Measurements from ENCODE around the gene SGIP1. TPM values are rescaled to one million over a fixed set of nuclear protein-coding genes. Genes with fewer than 3 reads are reported as not detected.

The SGIP1 gene
- total RNA-seq, 2 donors from 2014 or later, result 0.59 to 38.4 TPM

DNA sequence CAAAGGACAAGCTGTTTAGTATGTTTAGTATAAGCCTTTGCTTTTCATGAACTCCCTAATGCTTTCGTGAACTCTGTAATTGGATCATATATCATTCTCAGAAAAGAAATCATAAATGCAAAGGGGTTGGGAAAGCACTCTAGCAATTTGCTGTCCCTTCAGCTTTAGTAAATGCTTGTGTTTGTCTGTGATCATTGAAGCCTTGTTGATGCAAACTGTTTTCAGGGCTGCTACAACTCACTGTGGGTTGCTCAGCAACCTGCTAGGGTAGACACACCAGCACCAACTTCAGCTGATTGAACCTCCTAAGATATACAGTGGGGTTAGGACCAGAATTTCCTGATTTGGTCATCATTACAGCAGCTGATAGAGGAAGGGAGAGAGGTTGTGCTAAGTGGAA, 95.0 kb downstream of the SGIP1 start:
- H3K36me3 ChIP-seq, result no peaks in the 10 kb centered on the region
- H3K4me3 ChIP-seq, result no peak overlapping the region
- H3K27ac ChIP-seq, result no peak overlapping the region
- H3K9me3 ChIP-seq, result no peaks in the 10 kb centered on the region
- no peak for TF ChIP-seq POLR2AphosphoS5 (IDR thresholded peaks at IDR 0.05)
- no peak for TF ChIP-seq POLR2A (IDR thresholded peaks at IDR 0.05)
- TF ChIP-seq, protein P1, sequence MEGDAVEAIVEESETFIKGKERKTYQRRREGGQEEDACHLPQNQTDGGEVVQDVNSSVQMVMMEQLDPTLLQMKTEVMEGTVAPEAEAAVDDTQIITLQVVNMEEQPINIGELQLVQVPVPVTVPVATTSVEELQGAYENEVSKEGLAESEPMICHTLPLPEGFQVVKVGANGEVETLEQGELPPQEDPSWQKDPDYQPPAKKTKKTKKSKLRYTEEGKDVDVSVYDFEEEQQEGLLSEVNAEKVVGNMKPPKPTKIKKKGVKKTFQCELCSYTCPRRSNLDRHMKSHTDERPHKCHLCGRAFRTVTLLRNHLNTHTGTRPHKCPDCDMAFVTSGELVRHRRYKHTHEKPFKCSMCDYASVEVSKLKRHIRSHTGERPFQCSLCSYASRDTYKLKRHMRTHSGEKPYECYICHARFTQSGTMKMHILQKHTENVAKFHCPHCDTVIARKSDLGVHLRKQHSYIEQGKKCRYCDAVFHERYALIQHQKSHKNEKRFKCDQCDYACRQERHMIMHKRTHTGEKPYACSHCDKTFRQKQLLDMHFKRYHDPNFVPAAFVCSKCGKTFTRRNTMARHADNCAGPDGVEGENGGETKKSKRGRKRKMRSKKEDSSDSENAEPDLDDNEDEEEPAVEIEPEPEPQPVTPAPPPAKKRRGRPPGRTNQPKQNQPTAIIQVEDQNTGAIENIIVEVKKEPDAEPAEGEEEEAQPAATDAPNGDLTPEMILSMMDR (IDR thresholded peaks at IDR 0.05), result no peak
- WGBS, result 96% methylated on average over 1 of the region's 1 CpG
- intact Hi-C loops (cut with DNase I), result no loop called here
- no peak for DNase-seq (ENCODE audit: low spot score)
- no peaks in the 10 kb centered on the region for H3K27me3 ChIP-seq (replicated peaks; ENCODE audit: insufficient read depth)
- H3K4me1 ChIP-seq (replicated peaks), result no peaks in the 10 kb centered on the region

DNA sequence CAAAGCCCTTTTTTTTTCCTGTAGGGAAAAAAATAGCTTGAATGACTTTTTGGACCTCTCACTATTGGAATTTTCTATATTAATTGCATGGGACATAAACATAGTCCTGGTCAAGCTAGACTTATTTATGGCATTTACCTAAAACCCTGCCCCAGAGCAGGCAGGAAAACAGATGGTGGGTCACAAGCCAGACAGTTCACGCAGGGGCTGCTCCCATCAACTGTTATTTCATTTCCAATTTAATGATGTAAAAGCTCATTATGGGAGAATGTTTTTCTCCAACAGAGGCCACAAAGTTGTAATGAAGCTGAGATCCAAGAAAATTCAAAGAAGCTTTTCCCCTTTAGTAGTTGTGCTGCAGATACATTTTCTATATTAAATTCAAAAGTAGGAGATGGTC, 99.2 kb downstream of the SGIP1 start:
- intact Hi-C loops (cut with DNase I), result no loop called here
- 81% methylated on average over 1 of the region's 1 CpG for WGBS
- TF ChIP-seq POLR2AphosphoS5 (IDR thresholded peaks at IDR 0.05) (no peak), POLR2A (IDR thresholded peaks at IDR 0.05) (no peak)
- TF ChIP-seq, protein P1 (IDR thresholded peaks at IDR 0.05), result no peak
- Histone ChIP-seq H3K27ac (no peak overlapping the region), H3K27me3 (replicated peaks; ENCODE audit: insufficient read depth) (no peaks in the 10 kb centered on the region), H3K4me1 (replicated peaks) (no peaks in the 10 kb centered on the region), H3K9me3 (no peaks in the 10 kb centered on the region), H3K36me3 (no peaks in the 10 kb centered on the region), H3K4me3 (no peak overlapping the region)
- DNase-seq (ENCODE audit: low spot score), result no peak

DNA sequence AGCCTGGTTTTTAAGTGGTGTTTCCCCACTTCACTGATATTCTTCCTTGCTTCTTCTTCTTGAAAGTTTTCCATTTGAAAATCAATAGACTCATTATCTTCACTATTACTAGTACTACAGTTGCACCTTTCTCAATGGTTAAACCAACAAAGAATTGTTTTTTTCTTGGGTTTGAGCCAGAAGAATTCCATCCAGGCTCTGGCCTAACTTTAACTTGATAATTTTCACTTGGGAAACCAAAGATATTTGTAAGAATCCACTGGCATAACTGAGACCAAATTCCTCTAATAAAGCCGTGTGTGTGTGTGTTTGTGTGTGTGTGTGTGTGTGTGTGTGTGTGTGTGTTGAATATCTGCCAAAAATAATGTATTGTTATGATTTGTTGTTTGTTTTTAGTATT, 103.2 kb downstream of the SGIP1 start:
- no peak overlapping the region for H3K27ac ChIP-seq
- no peak for TF ChIP-seq POLR2A (IDR thresholded peaks at IDR 0.05)
- TF ChIP-seq, protein P1 (IDR thresholded peaks at IDR 0.05), result no peak
- no peak for TF ChIP-seq POLR2AphosphoS5 (IDR thresholded peaks at IDR 0.05)
- no peaks in the 10 kb centered on the region for H3K27me3 ChIP-seq (replicated peaks; ENCODE audit: insufficient read depth)
- no peaks in the 10 kb centered on the region for H3K36me3 ChIP-seq
- DNase-seq (ENCODE audit: low spot score), result no peak
- H3K9me3 ChIP-seq, result no peaks in the 10 kb centered on the region
- no peaks in the 10 kb centered on the region for H3K4me1 ChIP-seq (replicated peaks)
- 56% methylated on average over 1 of the region's 1 CpG for WGBS
- no peak overlapping the region for H3K4me3 ChIP-seq
- intact Hi-C loops (cut with DNase I), result no loop called here

DNA sequence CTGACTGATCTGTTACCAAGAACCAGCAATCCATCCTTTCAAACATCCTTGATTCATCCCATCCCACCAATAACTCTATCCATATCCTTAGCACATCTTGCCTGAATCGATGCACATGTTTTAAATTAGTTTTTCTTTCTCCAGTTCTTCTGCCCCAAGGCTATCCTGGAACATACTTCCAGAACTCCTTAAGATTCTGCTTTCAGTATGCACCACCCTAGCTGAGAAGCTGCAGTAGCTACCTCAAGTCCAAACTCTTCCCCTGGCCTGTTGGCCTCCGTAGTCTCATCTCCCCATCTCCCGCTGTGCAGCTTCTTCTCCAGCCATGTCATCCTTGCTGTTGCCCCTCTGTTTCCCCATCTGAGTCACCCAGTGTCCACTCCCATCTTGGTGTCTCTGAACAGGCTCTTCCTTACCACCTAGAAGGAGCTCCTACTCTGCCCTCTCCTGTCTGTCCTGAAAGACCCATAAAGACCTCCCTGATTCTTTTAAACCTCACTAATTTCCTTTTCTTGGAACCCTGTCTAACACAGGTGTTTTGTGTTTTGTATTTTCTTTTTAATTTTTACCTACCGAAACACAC, 108.0 kb downstream of the SGIP1 start:
- no peak for TF ChIP-seq POLR2AphosphoS5 (IDR thresholded peaks at IDR 0.05)
- TF ChIP-seq, protein P1 (IDR thresholded peaks at IDR 0.05), result no peak
- no peak for TF ChIP-seq POLR2A (IDR thresholded peaks at IDR 0.05)
- Histone ChIP-seq H3K9me3 (no peaks in the 10 kb centered on the region), H3K36me3 (no peaks in the 10 kb centered on the region), H3K27me3 (replicated peaks; ENCODE audit: insufficient read depth) (no peaks in the 10 kb centered on the region), H3K4me3 (no peak overlapping the region), H3K27ac (no peak overlapping the region), H3K4me1 (replicated peaks) (no peaks in the 10 kb centered on the region)
- DNase-seq (ENCODE audit: low spot score), result no peak
- 89% methylated on average over 4 of the region's 4 CpGs for WGBS
- intact Hi-C loops (cut with DNase I), result no loop called here

DNA sequence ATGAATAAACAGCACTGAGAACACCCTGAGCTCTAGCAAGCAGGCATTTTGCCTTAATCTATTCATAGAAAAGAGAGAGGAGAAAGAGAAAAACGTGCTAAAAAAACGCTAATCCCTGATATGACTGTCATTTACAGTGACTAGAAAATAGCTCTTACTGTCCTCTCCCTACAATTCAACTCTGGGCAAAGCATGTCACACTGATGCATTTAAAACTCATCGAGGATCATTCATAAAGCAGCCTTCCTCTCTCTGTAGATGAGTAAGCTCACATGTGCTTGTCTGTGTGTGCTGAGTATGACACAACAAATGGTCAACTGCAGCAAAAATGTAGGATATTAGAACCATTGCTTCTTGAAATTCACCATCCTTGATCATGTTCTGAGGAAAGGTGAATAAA, 109.0 kb downstream of the SGIP1 start:
- no peak overlapping the region for H3K27ac ChIP-seq
- H3K9me3 ChIP-seq, result no peaks in the 10 kb centered on the region
- no peak for TF ChIP-seq POLR2A (IDR thresholded peaks at IDR 0.05)
- TF ChIP-seq, protein P1 (IDR thresholded peaks at IDR 0.05), result no peak
- TF ChIP-seq POLR2AphosphoS5 (IDR thresholded peaks at IDR 0.05), result no peak
- no peaks in the 10 kb centered on the region for H3K27me3 ChIP-seq (replicated peaks; ENCODE audit: insufficient read depth)
- no peak for DNase-seq (ENCODE audit: low spot score)
- H3K36me3 ChIP-seq, result no peaks in the 10 kb centered on the region
- intact Hi-C loops (cut with DNase I), result no loop called here
- 70% methylated on average over 3 of the region's 3 CpGs for WGBS
- no peak overlapping the region for H3K4me3 ChIP-seq
- H3K4me1 ChIP-seq (replicated peaks), result no peaks in the 10 kb centered on the region

All from prostate gland (tissue), 2 donors.